H9 (cell line): ENCODE data around the gene LEPROT. TPM values are rescaled to one million over a fixed set of nuclear protein-coding genes. Genes with fewer than 3 reads are reported as not detected.

Experiments used
- DNase-seq: peaks from one replicate; pipeline ENCODE4 v3.0.0-alpha.2; 2017
- H2AFZ ChIP-seq: one replicate; pipeline ENCODE4 v1.6.1; 2013; ENCODE audit warnings: mild to moderate bottlenecking, low read length, control low read depth, moderate library complexity
- H2AK5ac ChIP-seq: 2 replicates; pipeline ENCODE4 v1.6.1; 2013; ENCODE audit warnings: low read length, control low read depth, mixed read lengths; ENCODE audit not compliant: insufficient read length
- H2BK120ac ChIP-seq: one replicate; pipeline ENCODE4 v1.6.1; 2013; ENCODE audit warnings: low read depth, mild to moderate bottlenecking, low read length, control low read depth, inconsistent platforms; ENCODE audit not compliant: poor library complexity, severe bottlenecking
- H2BK12ac ChIP-seq: 2 replicates; pipeline ENCODE4 v1.6.1; 2013; ENCODE audit warnings: low read length, control low read depth, mixed read lengths, low read depth; ENCODE audit not compliant: insufficient read length
- H2BK15ac ChIP-seq: 2 replicates; pipeline ENCODE4 v1.6.1; 2013; ENCODE audit warnings: low read depth, low read length, control low read depth
- H2BK20ac ChIP-seq: one replicate; pipeline ENCODE4 v1.6.1; 2013; ENCODE audit warnings: low read depth, mild to moderate bottlenecking, low read length, control low read depth, inconsistent platforms; ENCODE audit not compliant: poor library complexity, severe bottlenecking
- H2BK5ac ChIP-seq: 2 replicates; pipeline ENCODE4 v1.6.1; 2013; ENCODE audit warnings: low read length, control low read depth, mixed read lengths; ENCODE audit not compliant: insufficient read length
- H3K14ac ChIP-seq: 2 replicates; pipeline ENCODE4 v1.6.1; 2013; ENCODE audit warnings: low read length, control low read depth; ENCODE audit not compliant: insufficient read depth
- H3K18ac ChIP-seq: 2 replicates; pipeline ENCODE4 v1.6.1; 2013; ENCODE audit warnings: low read depth, mild to moderate bottlenecking, mixed read lengths, low read length, control low read depth; ENCODE audit not compliant: insufficient read length
- H3K23ac ChIP-seq: 2 replicates; pipeline ENCODE4 v1.6.1; 2013; ENCODE audit warnings: low read length, control low read depth, mixed read lengths, low read depth; ENCODE audit not compliant: insufficient read length
- H3K23me2 ChIP-seq: 2 replicates; pipeline ENCODE4 v1.6.1; 2013; ENCODE audit warnings: low read depth, mild to moderate bottlenecking, mixed read lengths, low read length, control low read depth; ENCODE audit not compliant: insufficient read length, poor library complexity, severe bottlenecking
- H3K27ac ChIP-seq: 2 replicates; pipeline ENCODE4 v1.5.1; 2013; ENCODE audit warnings: low read length, control low read depth, mixed read lengths, low read depth; ENCODE audit not compliant: insufficient read length
- H3K27me3 ChIP-seq: 2 replicates; pipeline ENCODE4 v1.6.1; 2013; ENCODE audit warnings: low read length, control low read depth, inconsistent platforms; ENCODE audit not compliant: insufficient read depth
- H3K4ac ChIP-seq: 2 replicates; pipeline ENCODE4 v1.6.1; 2013; ENCODE audit warnings: low read depth, mild to moderate bottlenecking, control low read depth, inconsistent platforms, low read length, moderate library complexity
- H3K4me1 ChIP-seq: 2 replicates; pipeline ENCODE4 v1.6.1; 2013; ENCODE audit warnings: low read length, control low read depth, inconsistent platforms; ENCODE audit not compliant: insufficient read depth
- H3K4me2 ChIP-seq: 2 replicates; pipeline ENCODE4 v1.6.1; 2013; ENCODE audit warnings: low read length, control low read depth, mixed read lengths; ENCODE audit not compliant: insufficient read length, insufficient read depth
- H3K56ac ChIP-seq: 2 replicates; pipeline ENCODE4 v1.6.1; 2013; ENCODE audit warnings: low read depth, mild to moderate bottlenecking, mixed read lengths, low read length, control low read depth; ENCODE audit not compliant: insufficient read length
- H3K79me1 ChIP-seq: 2 replicates; pipeline ENCODE4 v1.6.1; 2013; ENCODE audit warnings: low read depth, mild to moderate bottlenecking, moderate library complexity, low read length, control low read depth, inconsistent platforms; ENCODE audit not compliant: insufficient read depth, poor library complexity, severe bottlenecking
- H3K79me2 ChIP-seq: 2 replicates; pipeline ENCODE4 v1.6.1; 2013; ENCODE audit warnings: low read length, control low read depth, inconsistent platforms; ENCODE audit not compliant: insufficient read depth
- H3K9ac ChIP-seq: 2 replicates; pipeline ENCODE4 v1.6.1; 2013; ENCODE audit warnings: low read length, control low read depth, mixed read lengths; ENCODE audit not compliant: insufficient read length; ENCODE audit errors: extremely low read depth
- H3K9me3 ChIP-seq: one replicate; pipeline ENCODE4 v1.6.1; 2013; ENCODE audit warnings: low read depth, low read length, inconsistent platforms; ENCODE audit not compliant: control insufficient read depth
- H3T11ph ChIP-seq: one replicate; pipeline ENCODE4 v1.6.1; 2013; ENCODE audit warnings: mild to moderate bottlenecking, low read length, control low read depth, inconsistent platforms
- H4K20me1 ChIP-seq: one replicate; pipeline ENCODE4 v1.6.1; 2013; ENCODE audit not compliant: control insufficient read depth, insufficient read length, insufficient read depth
- H4K5ac ChIP-seq: 2 replicates; pipeline ENCODE4 v1.6.1; 2013; ENCODE audit warnings: low read depth, mild to moderate bottlenecking, mixed read lengths, low read length, control low read depth; ENCODE audit not compliant: insufficient read length
- H4K8ac ChIP-seq: replicated peaks from 2 replicates; pipeline ENCODE4 v1.6.1; 2013; ENCODE audit warnings: low read length, control low read depth, mixed read lengths, low read depth; ENCODE audit not compliant: insufficient read length
- H4K91ac ChIP-seq: 2 replicates; pipeline ENCODE4 v1.6.1; 2013; ENCODE audit warnings: low read depth, mild to moderate bottlenecking, moderate library complexity, mixed read lengths, low read length, control low read depth; ENCODE audit not compliant: insufficient read length
- H3K27ac Mint-ChIP-seq, 3 experiments: 2 replicates in 2 of 3; 3 replicates in 1 of 3; pipeline ENCODE4 v1.8.0; 2020 to 2021; ENCODE audit warnings: mixed read lengths in 3 of 3, mild to moderate bottlenecking in 1 of 3, moderate library complexity in 1 of 3
- H3K27me3 Mint-ChIP-seq: 2 replicates; pipeline ENCODE4 v1.8.0; 2021; ENCODE audit warnings: low read depth, mild to moderate bottlenecking, moderate library complexity, mixed read lengths
- H3K36me3 Mint-ChIP-seq, 3 experiments: 2 replicates in 2 of 3; 3 replicates in 1 of 3; pipeline ENCODE4 v1.8.0; 2020 to 2021; ENCODE audit warnings: low read depth in 3 of 3, mixed read lengths in 3 of 3; ENCODE audit not compliant: insufficient read depth in 1 of 3
- H3K4me1 Mint-ChIP-seq, 2 experiments: 2 replicates each; pipeline ENCODE4 v1.8.0; 2020; ENCODE audit warnings: mixed read lengths in 2 of 2
- H3K4me3 Mint-ChIP-seq, 2 experiments: 2 replicates in 1 of 2; 3 replicates in 1 of 2; pipeline ENCODE4 v1.8.0; 2020 to 2021; ENCODE audit warnings: mild to moderate bottlenecking in 2 of 2, mixed read lengths in 2 of 2, moderate library complexity in 1 of 2
- H3K9me3 Mint-ChIP-seq, 2 experiments: 2 replicates in 1 of 2; 3 replicates in 1 of 2; pipeline ENCODE4 v1.8.0; 2020; ENCODE audit warnings: mild to moderate bottlenecking in 2 of 2, mixed read lengths in 2 of 2, moderate library complexity in 1 of 2
- WGBS: extraction: QIAGEN DNeasy Blood & Tissue Kit; methylation state at CpG from one replicate; pipeline ENCODE4 v1.1.7; 2013; ENCODE audit warnings: missing lambda C conversion rate, low lambda C conversion rate, mixed read lengths; ENCODE audit not compliant: insufficient read length; ENCODE audit errors: extremely low coverage; 5-methylcytosine and 5-hydroxymethylcytosine counted together
- total RNA-seq: library from RNA; stranded (reverse); gene quantifications from 2 replicates; pipeline ENCODE4 v1.2.1, GENCODE V29; 2021
- TF ChIP-seq, protein P1 (sequence below): fragments of 200-600 bp; sonication (generic); conservative IDR thresholded peaks from 3 replicates; pipeline ENCODE4 v1.8.0; 2021; ENCODE audit warnings: antibody characterized with exemption, mild to moderate bottlenecking

LEPROT gene
- total RNA-seq, 1 experiment from 2014 or later = 32.6 TPM

- Histone ChIP-seq H2BK15ac (no peak overlapping the region), H2AFZ (no peak overlapping the region), H4K20me1 (no peaks in the 10 kb centered on the region), H2AK5ac (no peak overlapping the region), H3K23ac (no peak overlapping the region), H4K8ac (no peak overlapping the region), H3K14ac (no peak overlapping the region), H3K9me3 (no peaks in the 10 kb centered on the region), H3K4me1 (peaks cover 2% of the 10 kb centered on the region; the same call in 1 of the 2 replicates), H3K79me2 (no peaks in the 10 kb centered on the region; the same call in 1 of the 2 replicates), H3K27me3 (no peaks in the 10 kb centered on the region), H4K91ac (no peak overlapping the region), H3K27ac (no peak overlapping the region), H2BK5ac (no peak overlapping the region), H3K18ac (no peak overlapping the region), H3K23me2 (no peaks in the 10 kb centered on the region), H3K4ac (no peak overlapping the region), H3K56ac (no peak overlapping the region), H3K4me2 (no peak overlapping the region), H3T11ph (no peak overlapping the region), H2BK12ac (no peak overlapping the region), H2BK20ac (no peak overlapping the region), H2BK120ac (no peak overlapping the region), H3K9ac (no peak overlapping the region), H4K5ac (no peak overlapping the region), H3K79me1 (no peaks in the 10 kb centered on the region)
- peak overlapping the region in 2 of 3 experiments; percentile 6 to 53; a peak in 2 of 7 replicates for H3K27ac Mint-ChIP-seq
- no peaks in the 10 kb centered on the region for H3K9me3 Mint-ChIP-seq
- no peak overlapping the region for H3K4me3 Mint-ChIP-seq
- peaks cover 45 to 49% of the 10 kb centered on the region in 2 experiments for H3K4me1 Mint-ChIP-seq
- H3K36me3 Mint-ChIP-seq = peaks cover 3 to 38% (median 26%) of the 10 kb centered on the region in 3 experiments; a peak in 5 of 7 replicates
- TF ChIP-seq, protein P1, sequence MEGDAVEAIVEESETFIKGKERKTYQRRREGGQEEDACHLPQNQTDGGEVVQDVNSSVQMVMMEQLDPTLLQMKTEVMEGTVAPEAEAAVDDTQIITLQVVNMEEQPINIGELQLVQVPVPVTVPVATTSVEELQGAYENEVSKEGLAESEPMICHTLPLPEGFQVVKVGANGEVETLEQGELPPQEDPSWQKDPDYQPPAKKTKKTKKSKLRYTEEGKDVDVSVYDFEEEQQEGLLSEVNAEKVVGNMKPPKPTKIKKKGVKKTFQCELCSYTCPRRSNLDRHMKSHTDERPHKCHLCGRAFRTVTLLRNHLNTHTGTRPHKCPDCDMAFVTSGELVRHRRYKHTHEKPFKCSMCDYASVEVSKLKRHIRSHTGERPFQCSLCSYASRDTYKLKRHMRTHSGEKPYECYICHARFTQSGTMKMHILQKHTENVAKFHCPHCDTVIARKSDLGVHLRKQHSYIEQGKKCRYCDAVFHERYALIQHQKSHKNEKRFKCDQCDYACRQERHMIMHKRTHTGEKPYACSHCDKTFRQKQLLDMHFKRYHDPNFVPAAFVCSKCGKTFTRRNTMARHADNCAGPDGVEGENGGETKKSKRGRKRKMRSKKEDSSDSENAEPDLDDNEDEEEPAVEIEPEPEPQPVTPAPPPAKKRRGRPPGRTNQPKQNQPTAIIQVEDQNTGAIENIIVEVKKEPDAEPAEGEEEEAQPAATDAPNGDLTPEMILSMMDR = peak; percentile 79
- no peaks in the 10 kb centered on the region for H3K27me3 Mint-ChIP-seq
- WGBS = no CpG with 5 or more reads among the region's 1 CpG
- no peak for DNase-seq
Measured at GRCh38 chr1:65431111-65431705, 10.7 kb downstream of the LEPROT start.
